Nephron progenitor cell (in vitro differentiated cells): Measurements from ENCODE around the gene MACF1.
A peak's percentile ranks its signal among the peaks of the same experiment; 100 is the strongest.
"Not testable (repeated sequence)": the region's sequence is repeated elsewhere in the genome, so short reads cannot be mapped to it uniquely, and the experiment has no call there.

Experiments
- DNase-seq: peaks from one replicate; pipeline ENCODE4 v3.0.0; 2021
- H3K27ac Mint-ChIP-seq: 2 replicates; pipeline ENCODE4 v1.8.0; 2021; ENCODE audit warnings: mild to moderate bottlenecking, moderate library complexity, mixed read lengths
- H3K27me3 Mint-ChIP-seq: 2 replicates; pipeline ENCODE4 v1.8.0; 2021; ENCODE audit warnings: mild to moderate bottlenecking, low read depth, mixed read lengths; ENCODE audit not compliant: poor library complexity
- H3K36me3 Mint-ChIP-seq: 2 replicates; pipeline ENCODE4 v1.8.0; 2021; ENCODE audit warnings: low read depth, mixed read lengths
- H3K4me1 Mint-ChIP-seq: 2 replicates; pipeline ENCODE4 v1.8.0; 2021; ENCODE audit warnings: mixed read lengths
- H3K4me3 Mint-ChIP-seq: 2 replicates; pipeline ENCODE4 v1.8.0; 2021; ENCODE audit warnings: mild to moderate bottlenecking, moderate library complexity, mixed read lengths
- H3K9me3 Mint-ChIP-seq: 2 replicates; pipeline ENCODE4 v1.8.0; 2021; ENCODE audit warnings: mild to moderate bottlenecking, moderate library complexity, mixed read lengths
- TF ChIP-seq, protein P1 (sequence below): fragments of 200-600 bp; sonication (generic); IDR thresholded peaks from 2 replicates; pipeline ENCODE4 v1.5.0; 2021; ENCODE audit warnings: antibody characterized with exemption

Gene MACF1

DNA sequence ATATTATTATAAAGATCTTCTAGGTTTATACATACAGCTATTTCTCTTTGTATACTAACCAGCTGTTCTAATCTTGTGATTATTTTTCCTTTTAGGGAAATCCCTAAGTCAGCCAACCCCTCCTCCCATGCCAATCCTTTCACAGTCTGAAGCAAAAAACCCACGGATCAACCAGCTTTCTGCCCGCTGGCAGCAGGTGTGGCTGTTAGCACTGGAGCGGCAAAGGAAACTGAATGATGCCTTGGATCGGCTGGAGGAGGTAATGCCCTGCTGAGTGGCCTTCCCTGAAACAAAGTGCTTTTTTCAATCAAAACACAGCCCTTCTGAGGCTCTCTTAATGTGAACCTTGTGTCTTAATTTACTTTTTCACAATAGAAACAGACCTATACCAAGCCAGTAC, 254.5 kb downstream of the MACF1 start:
- Mint-ChIP-seq H3K27ac (no peak overlapping the region), H3K9me3 (no peaks in the 10 kb centered on the region), H3K36me3 (peaks cover 87% of the 10 kb centered on the region), H3K4me3 (no peak overlapping the region), H3K27me3 (no peaks in the 10 kb centered on the region), H3K4me1 (no peaks in the 10 kb centered on the region)
- TF ChIP-seq, protein P1, sequence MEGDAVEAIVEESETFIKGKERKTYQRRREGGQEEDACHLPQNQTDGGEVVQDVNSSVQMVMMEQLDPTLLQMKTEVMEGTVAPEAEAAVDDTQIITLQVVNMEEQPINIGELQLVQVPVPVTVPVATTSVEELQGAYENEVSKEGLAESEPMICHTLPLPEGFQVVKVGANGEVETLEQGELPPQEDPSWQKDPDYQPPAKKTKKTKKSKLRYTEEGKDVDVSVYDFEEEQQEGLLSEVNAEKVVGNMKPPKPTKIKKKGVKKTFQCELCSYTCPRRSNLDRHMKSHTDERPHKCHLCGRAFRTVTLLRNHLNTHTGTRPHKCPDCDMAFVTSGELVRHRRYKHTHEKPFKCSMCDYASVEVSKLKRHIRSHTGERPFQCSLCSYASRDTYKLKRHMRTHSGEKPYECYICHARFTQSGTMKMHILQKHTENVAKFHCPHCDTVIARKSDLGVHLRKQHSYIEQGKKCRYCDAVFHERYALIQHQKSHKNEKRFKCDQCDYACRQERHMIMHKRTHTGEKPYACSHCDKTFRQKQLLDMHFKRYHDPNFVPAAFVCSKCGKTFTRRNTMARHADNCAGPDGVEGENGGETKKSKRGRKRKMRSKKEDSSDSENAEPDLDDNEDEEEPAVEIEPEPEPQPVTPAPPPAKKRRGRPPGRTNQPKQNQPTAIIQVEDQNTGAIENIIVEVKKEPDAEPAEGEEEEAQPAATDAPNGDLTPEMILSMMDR, result no peak
- no peak for DNase-seq

DNA sequence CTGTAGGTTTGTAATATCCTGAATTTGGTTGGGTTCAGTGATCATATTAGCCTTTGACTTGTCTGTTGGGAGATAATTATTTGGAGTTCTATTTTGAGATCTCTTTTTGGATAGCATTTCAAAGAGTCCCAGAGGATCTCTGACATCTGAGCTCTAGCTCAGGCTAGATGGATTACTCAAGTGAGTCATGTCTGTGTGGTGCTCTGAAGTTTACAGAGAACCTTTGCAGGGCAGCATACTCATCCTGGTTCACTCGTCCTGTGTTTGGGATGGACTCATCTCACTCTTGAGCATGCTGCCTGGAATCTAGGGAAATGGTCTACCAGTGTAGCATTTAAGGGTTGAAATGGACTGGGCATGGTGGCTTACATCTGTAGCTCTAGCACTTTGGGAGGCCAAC, 257.6 kb downstream of the MACF1 start:
- TF ChIP-seq, protein P1, result no peak
- Mint-ChIP-seq H3K4me1 (no peaks in the 10 kb centered on the region), H3K27ac (peak overlapping the region; percentile 60), H3K9me3 (no peaks in the 10 kb centered on the region), H3K4me3 (no peak overlapping the region), H3K36me3 (peaks cover 84% of the 10 kb centered on the region), H3K27me3 (no peaks in the 10 kb centered on the region)
- no peak for DNase-seq

DNA sequence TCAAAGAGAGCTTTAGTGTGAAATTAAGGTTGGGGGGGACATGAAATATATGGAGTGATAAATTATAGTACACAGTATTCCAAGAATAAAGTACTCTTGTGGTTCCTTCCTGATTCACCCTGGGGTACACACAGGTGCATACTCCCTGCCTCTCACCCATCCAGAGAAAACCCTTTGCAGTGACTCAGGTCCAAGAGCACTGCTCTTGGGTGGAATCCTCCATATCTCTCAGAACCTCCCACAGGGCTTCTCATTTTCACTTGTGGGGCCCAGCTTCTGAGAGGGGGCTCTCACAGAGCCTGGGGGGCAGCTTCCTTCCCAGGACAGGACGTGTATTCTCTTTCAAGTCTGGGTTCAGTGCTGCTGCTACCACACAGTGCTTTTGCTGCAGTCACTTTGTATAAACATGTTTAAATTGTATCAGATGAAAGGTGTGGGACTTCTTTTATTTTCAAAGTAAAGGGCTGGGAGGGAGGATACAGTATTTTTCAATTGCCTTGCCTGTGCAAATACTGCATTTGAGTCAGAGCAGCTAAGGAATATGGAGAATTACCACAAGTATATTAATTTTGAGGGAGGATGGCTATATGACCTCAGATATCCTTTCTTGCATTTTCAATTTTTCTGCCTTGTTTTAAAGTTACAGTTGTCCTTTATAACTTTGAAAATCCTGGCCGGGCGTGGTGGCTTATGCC, 262.1 kb downstream of the MACF1 start:
- Mint-ChIP-seq H3K4me1 (no peaks in the 10 kb centered on the region), H3K27ac (peak overlapping the region; percentile 75), H3K4me3 (no peak overlapping the region), H3K36me3 (peaks cover 69% of the 10 kb centered on the region), H3K9me3 (no peaks in the 10 kb centered on the region), H3K27me3 (no peaks in the 10 kb centered on the region)
- TF ChIP-seq, protein P1, result no peak
- DNase-seq, result no peak

DNA sequence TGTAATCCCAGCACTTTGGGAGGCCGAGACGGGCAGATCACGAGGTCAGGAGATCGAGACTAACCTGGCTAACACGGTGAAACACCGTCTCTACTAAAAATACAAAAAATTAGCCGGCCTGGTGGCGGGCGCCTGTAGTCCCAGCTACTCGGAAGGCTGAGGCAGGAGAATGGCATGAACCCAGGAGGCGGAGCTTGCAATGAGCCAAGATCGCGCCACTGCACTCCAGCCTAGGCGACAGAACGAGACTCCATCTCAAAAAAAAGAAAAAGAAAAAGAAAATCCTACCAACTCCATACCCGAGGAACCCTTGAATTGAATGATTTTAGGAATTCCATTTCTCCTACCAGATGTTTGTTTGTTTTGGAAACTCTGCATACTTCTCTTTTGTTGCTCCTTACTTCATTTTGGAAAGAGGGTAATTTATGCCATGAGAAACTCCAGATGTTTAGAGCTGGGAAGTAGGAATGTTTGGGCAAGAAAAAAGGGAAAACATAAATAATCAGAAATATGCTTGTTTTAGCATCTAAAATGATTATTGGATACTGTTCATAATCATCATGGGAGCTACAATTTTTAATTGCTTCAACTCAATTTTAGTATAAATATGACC, 262.7 kb downstream of the MACF1 start:
- not testable (repeated sequence) for H3K9me3 Mint-ChIP-seq, H3K27me3 Mint-ChIP-seq, H3K4me1 Mint-ChIP-seq, DNase-seq, H3K27ac Mint-ChIP-seq, H3K4me3 Mint-ChIP-seq
- peaks cover 68% of the 10 kb centered on the region for H3K36me3 Mint-ChIP-seq

DNA sequence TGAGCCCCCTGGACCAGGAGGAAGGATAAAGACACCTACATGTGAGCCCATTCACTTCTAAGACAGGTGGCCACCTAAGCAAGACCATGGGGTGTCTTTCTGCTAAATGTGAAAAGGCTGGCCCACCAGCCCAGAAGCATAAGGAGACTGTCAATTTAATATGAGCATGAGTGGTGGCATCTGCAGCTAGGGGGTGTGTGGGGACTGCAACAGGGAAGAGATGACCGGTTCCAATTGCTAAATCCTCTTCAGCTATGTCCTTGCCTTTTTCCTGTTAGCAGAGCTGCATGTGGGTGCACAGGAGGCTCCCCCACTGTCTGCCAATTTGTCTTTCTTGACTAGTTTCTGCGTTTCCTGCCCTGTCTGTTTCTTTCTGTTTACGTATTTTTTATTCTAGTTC, 264.7 kb downstream of the MACF1 start:
- Mint-ChIP-seq H3K27me3 (no peaks in the 10 kb centered on the region), H3K27ac (peak overlapping the region; percentile 9), H3K4me3 (no peak overlapping the region), H3K36me3 (peaks cover 69% of the 10 kb centered on the region), H3K4me1 (no peaks in the 10 kb centered on the region), H3K9me3 (no peaks in the 10 kb centered on the region)
- TF ChIP-seq, protein P1, result no peak
- no peak for DNase-seq

DNA sequence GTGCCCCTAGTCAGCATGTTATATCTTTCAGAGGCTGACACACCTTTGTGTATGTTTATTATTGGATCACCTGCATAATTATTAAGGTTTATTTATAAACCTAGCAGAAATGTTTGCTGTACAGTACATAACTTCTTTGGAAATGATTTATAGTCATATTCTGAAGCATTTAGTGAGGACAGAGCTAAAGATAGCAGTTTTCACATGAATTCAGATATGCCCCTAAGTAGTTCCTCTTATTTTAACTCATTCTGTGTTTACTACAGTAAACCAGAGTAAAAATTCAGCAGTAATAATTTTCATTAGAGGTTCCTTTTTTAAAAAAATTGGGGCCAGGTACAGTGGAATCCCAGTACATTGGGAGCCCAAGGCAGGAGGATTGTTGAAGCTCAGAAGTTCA, 265.5 kb downstream of the MACF1 start:
- no peak overlapping the region for H3K27ac Mint-ChIP-seq
- H3K4me1 Mint-ChIP-seq, result no peaks in the 10 kb centered on the region
- TF ChIP-seq, protein P1, result no peak
- H3K4me3 Mint-ChIP-seq, result no peak overlapping the region
- H3K36me3 Mint-ChIP-seq, result peaks cover 67% of the 10 kb centered on the region
- H3K27me3 Mint-ChIP-seq, result no peaks in the 10 kb centered on the region
- no peaks in the 10 kb centered on the region for H3K9me3 Mint-ChIP-seq
- no peak for DNase-seq
